Panc1 (cell line): ENCODE results near the gene ZNF775.

Experiments used
- POLR2AphosphoS5 ChIP-seq: IDR thresholded peaks from 2 replicates; pipeline ENCODE4 v1.6.1; 2012; ENCODE audit warnings: mild to moderate bottlenecking, low read depth, low read length, moderate library complexity
- SIN3A ChIP-seq: IDR thresholded peaks from 2 replicates; pipeline ENCODE4 v1.6.1; 2012; ENCODE audit warnings: low read depth, mild to moderate bottlenecking, low read length, moderate library complexity, borderline replicate concordance; ENCODE audit not compliant: insufficient read depth
- TF ChIP-seq, protein P1 (sequence below): fragments of 450-650 bp; IDR thresholded peaks from 2 replicates; pipeline ENCODE4 v1.5.1; 2017; ENCODE audit warnings: mild to moderate bottlenecking
- TF ChIP-seq, protein P2 (sequence below), 2 experiments: IDR thresholded peaks; 2 replicates each; pipeline ENCODE4 v1.6.1; 2011 to 2012; ENCODE audit warnings: low read depth in 2 of 2, control low read depth in 1 of 2, low read length in 1 of 2, mild to moderate bottlenecking in 1 of 2, moderate library complexity in 1 of 2; ENCODE audit not compliant: insufficient read depth in 1 of 2

DNA sequence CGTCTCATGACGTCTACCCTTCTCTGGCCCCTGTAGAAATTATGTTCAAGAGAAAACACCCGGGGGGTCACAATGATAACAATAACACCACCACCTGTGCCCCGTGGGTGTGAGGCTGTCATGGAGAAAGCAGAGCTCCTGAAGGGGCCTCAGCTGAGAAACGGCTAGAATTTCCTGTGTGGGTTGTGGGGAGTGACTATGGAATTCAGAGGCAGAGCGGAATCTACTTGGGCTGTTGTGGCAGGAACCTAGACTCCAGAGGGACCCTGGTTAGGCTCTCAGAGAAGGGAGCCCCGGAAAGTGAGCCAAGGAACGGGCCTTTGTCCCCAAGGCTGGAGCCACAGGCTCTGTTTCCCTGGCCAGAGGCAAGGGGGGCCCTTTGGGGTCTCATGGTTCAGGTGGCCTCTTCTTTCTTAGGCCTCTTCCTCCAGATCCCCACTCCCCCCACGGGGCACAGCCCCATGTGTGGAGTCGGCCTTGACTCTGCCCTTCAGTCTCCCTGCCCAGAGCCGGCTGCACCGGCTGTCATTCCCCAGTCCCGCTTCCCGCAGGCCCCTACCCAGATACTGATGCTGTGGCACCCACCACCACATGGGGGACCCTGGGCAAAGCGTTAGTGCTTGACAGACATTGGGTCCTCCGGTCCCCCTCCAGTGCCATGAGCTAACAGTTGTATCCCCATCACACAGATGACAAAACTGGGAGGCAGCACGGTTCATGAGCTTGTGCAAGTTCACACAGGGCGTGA, 64.8 kb downstream of the ZNF775 start:
- TF ChIP-seq, protein P1, sequence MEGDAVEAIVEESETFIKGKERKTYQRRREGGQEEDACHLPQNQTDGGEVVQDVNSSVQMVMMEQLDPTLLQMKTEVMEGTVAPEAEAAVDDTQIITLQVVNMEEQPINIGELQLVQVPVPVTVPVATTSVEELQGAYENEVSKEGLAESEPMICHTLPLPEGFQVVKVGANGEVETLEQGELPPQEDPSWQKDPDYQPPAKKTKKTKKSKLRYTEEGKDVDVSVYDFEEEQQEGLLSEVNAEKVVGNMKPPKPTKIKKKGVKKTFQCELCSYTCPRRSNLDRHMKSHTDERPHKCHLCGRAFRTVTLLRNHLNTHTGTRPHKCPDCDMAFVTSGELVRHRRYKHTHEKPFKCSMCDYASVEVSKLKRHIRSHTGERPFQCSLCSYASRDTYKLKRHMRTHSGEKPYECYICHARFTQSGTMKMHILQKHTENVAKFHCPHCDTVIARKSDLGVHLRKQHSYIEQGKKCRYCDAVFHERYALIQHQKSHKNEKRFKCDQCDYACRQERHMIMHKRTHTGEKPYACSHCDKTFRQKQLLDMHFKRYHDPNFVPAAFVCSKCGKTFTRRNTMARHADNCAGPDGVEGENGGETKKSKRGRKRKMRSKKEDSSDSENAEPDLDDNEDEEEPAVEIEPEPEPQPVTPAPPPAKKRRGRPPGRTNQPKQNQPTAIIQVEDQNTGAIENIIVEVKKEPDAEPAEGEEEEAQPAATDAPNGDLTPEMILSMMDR = no peak
- TF ChIP-seq SIN3A (no peak), POLR2AphosphoS5 (no peak)
- TF ChIP-seq, protein P2, sequence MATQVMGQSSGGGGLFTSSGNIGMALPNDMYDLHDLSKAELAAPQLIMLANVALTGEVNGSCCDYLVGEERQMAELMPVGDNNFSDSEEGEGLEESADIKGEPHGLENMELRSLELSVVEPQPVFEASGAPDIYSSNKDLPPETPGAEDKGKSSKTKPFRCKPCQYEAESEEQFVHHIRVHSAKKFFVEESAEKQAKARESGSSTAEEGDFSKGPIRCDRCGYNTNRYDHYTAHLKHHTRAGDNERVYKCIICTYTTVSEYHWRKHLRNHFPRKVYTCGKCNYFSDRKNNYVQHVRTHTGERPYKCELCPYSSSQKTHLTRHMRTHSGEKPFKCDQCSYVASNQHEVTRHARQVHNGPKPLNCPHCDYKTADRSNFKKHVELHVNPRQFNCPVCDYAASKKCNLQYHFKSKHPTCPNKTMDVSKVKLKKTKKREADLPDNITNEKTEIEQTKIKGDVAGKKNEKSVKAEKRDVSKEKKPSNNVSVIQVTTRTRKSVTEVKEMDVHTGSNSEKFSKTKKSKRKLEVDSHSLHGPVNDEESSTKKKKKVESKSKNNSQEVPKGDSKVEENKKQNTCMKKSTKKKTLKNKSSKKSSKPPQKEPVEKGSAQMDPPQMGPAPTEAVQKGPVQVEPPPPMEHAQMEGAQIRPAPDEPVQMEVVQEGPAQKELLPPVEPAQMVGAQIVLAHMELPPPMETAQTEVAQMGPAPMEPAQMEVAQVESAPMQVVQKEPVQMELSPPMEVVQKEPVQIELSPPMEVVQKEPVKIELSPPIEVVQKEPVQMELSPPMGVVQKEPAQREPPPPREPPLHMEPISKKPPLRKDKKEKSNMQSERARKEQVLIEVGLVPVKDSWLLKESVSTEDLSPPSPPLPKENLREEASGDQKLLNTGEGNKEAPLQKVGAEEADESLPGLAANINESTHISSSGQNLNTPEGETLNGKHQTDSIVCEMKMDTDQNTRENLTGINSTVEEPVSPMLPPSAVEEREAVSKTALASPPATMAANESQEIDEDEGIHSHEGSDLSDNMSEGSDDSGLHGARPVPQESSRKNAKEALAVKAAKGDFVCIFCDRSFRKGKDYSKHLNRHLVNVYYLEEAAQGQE (IDR thresholded peaks at IDR 0.05; ENCODE audit: insufficient read depth in 1 of 2, low read depth in 2 of 2, low read length in 1 of 2) = no peak
